CD4-positive, CD25-positive, alpha-beta regulatory T cell (primary cell): ENCODE data around the gene GLRX. TPM values are rescaled to one million over a fixed set of nuclear protein-coding genes. Genes with fewer than 3 reads are reported as not detected.
A peak's percentile ranks its signal among the peaks of the same experiment; 100 is the strongest.
"Not testable (repeated sequence)": the region's sequence is repeated elsewhere in the genome, so short reads cannot be mapped to it uniquely, and the experiment has no call there.

Source experiments
- ATAC-seq, 2 donors: fragments of 150-1000 bp; cut with Tn5 transposase; one replicate each; pipeline ENCODE4 v1.10.0; 2021; ENCODE audit warnings: low read depth in 2 of 2, moderate number of reproducible peaks in 2 of 2, moderate library complexity in 1 of 2
- DNase-seq, 3 donors: peaks; one replicate each; pipeline versions ENCODE4 v3.0.0 to v3.0.0-alpha.2; 2012 to 2022; ENCODE audit warnings: mixed read lengths in 1 of 3
- H3K27ac ChIP-seq: one replicate; pipeline ENCODE4 v1.7.0; 2013; ENCODE audit warnings: mild to moderate bottlenecking, low read length; ENCODE audit not compliant: insufficient read depth, poor library complexity, severe bottlenecking
- H3K27me3 ChIP-seq: one replicate; pipeline ENCODE4 v1.7.0; 2013; ENCODE audit warnings: low read length; ENCODE audit not compliant: control insufficient read depth, insufficient read depth
- H3K36me3 ChIP-seq: one replicate; pipeline ENCODE4 v1.7.0; 2013; ENCODE audit warnings: mild to moderate bottlenecking, low read length, moderate library complexity; ENCODE audit not compliant: control insufficient read depth, insufficient read depth
- H3K4me1 ChIP-seq: 2 replicates; pipeline ENCODE4 v1.7.0; 2013; ENCODE audit warnings: mild to moderate bottlenecking, low read length; ENCODE audit not compliant: insufficient read depth, control insufficient read depth, poor library complexity, severe bottlenecking
- H3K4me3 ChIP-seq: one replicate; pipeline ENCODE4 v1.7.0; 2013; ENCODE audit warnings: low read depth, mild to moderate bottlenecking, low read length, moderate library complexity
- H3K9me3 ChIP-seq, 2 experiments: 1 replicate in 1 of 2; 2 replicates in 1 of 2; pipeline ENCODE4 v1.7.0; 2013; ENCODE audit warnings: low read length in 2 of 2, mild to moderate bottlenecking in 1 of 2, moderate library complexity in 1 of 2; ENCODE audit not compliant: control insufficient read depth in 2 of 2
- H3K27ac Mint-ChIP-seq, 3 donors: one replicate each; pipeline ENCODE4 v1.8.0; 2020 to 2022; ENCODE audit warnings: mild to moderate bottlenecking in 3 of 3, mixed read lengths in 3 of 3, moderate library complexity in 2 of 3
- H3K27me3 Mint-ChIP-seq: one replicate; pipeline ENCODE4 v1.8.0; 2022; ENCODE audit warnings: mild to moderate bottlenecking, mixed read lengths
- H3K36me3 Mint-ChIP-seq: one replicate; pipeline ENCODE4 v1.8.0; 2020; ENCODE audit warnings: mixed read lengths
- H3K4me1 Mint-ChIP-seq, 4 donors: one replicate each; pipeline ENCODE4 v1.8.0; 2020 to 2022; ENCODE audit warnings: mixed read lengths in 4 of 4, mild to moderate bottlenecking in 1 of 4
- H3K4me3 Mint-ChIP-seq, 4 donors: one replicate each; pipeline ENCODE4 v1.8.0; 2020 to 2022; ENCODE audit warnings: mild to moderate bottlenecking in 4 of 4, mixed read lengths in 4 of 4, moderate library complexity in 3 of 4
- H3K9me3 Mint-ChIP-seq, 7 donors: one replicate each; pipeline ENCODE4 v1.8.0; 2020 to 2022; ENCODE audit warnings: mixed read lengths in 7 of 7, mild to moderate bottlenecking in 3 of 7, moderate library complexity in 2 of 7
- polyA plus RNA-seq, 4 donors: library from polyadenylated mRNA; unstranded; fragments of 300-500 nt; fragmentation: Illumina TruSeq; gene quantifications; one replicate each; pipeline ENCODE4 v1.2.3, GENCODE V29; 2021
- total RNA-seq: library from RNA; stranded (reverse); gene quantifications from one replicate; pipeline ENCODE4 v1.2.3, GENCODE V29; 2022

The GLRX gene
- total and polyA plus RNA-seq, 5 donors from 2014 or later = 82.9 to 399 (median 323) TPM

DNA sequence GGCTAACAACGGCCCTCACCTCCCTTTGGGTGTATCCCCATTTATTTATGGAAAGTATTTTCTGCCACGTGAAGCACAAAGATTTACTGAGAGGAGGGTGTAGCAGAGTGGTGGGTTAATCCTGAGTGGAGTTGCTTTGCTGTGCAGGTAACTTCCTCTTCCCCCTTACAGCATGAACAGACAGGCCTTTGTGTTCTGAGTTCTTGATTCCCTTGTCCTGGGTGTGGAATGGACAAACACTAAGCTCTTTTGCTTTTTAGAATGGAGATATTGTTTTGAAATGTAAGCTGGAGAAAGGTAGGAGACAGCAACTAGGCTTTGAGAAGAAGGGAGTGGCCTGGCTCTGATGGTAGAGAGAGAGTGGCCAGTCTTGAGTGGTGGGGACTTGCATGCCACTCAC is 17.1 kb upstream of the GLRX start:
- Mint-ChIP-seq H3K27me3 (peaks cover 4% of the 10 kb centered on the region), H3K4me1 (peaks cover 23 to 37% (median 26%) of the 10 kb centered on the region in 4 donors), H3K9me3 (no peaks in the 10 kb centered on the region), H3K4me3 (no peak overlapping the region), H3K36me3 (no peaks in the 10 kb centered on the region), H3K27ac (peak overlapping the region in 1 of 3 donors; percentile 43)
- no peak for DNase-seq
- no peaks in the 10 kb centered on the region for H3K36me3 ChIP-seq
- no peaks in the 10 kb centered on the region for H3K9me3 ChIP-seq
- no peak overlapping the region for H3K4me3 ChIP-seq
- H3K4me1 ChIP-seq = peaks cover 30% of the 10 kb centered on the region
- H3K27me3 ChIP-seq = no peaks in the 10 kb centered on the region
- H3K27ac ChIP-seq = no peak overlapping the region
- no peak for ATAC-seq

DNA sequence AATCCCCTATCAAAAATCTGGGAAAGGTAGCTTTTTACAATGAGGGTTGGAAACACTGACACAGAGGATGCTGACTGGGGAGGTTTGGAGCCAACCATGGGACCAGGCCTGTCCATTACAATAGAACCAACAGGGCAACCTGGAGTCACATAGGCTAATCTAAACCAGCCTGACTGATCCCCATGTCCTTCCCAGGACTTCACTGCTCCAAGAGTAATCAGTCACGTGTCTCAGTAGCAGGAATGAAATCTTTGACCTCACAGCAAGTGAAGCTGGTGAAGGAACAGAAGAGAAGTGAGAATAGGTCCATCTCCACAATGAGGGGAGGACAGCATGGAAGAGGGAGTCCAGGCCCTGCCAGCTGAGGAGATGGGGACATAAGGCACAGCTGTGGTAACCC is 16.0 kb upstream of the GLRX start:
- H3K4me1 ChIP-seq = peaks cover 38% of the 10 kb centered on the region
- DNase-seq (no peak), ATAC-seq (no peak)
- H3K36me3 ChIP-seq = no peaks in the 10 kb centered on the region
- Mint-ChIP-seq H3K36me3 (no peaks in the 10 kb centered on the region), H3K27me3 (peaks cover 4% of the 10 kb centered on the region), H3K4me3 (peak overlapping the region in 2 of 4 donors; percentile 16 to 38), H3K9me3 (no peaks in the 10 kb centered on the region), H3K4me1 (peaks cover 32 to 47% (median 36%) of the 10 kb centered on the region in 4 donors), H3K27ac (no peak overlapping the region)
- no peaks in the 10 kb centered on the region for H3K9me3 ChIP-seq
- no peak overlapping the region for H3K27ac ChIP-seq
- no peaks in the 10 kb centered on the region for H3K27me3 ChIP-seq
- no peak overlapping the region for H3K4me3 ChIP-seq

DNA sequence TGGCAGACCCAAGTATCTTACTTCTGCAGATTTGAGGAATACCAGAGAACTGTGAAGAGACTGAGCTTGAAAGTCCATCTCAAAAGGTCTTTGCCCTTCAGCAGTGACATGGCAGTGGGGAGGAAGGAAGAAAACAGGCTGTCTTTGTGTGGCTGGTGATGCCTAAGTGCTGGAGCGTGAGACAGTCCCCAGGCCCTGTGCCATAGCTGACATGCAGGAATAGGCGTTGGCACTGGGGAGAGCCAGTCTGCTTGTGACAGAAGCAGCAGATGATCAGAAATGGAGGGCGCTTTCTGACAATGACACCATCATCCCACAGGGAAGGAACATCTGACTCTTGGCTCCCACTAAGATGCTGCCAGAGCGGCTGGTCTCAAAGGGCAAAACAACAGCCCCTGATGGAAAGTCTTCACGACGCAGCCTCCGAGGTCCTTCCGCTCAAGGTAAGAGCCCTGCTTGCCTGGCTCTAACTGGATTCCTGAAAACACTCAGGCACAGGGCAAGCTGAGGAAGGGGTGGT is 15.5 kb upstream of the GLRX start:
- DNase-seq (no peak), ATAC-seq (no peak)
- H3K9me3 Mint-ChIP-seq = no peaks in the 10 kb centered on the region
- H3K36me3 Mint-ChIP-seq = no peaks in the 10 kb centered on the region
- peaks cover 30 to 47% (median 34%) of the 10 kb centered on the region in 4 donors for H3K4me1 Mint-ChIP-seq
- H3K9me3 ChIP-seq = no peaks in the 10 kb centered on the region
- H3K4me1 ChIP-seq = peaks cover 38% of the 10 kb centered on the region
- H3K36me3 ChIP-seq = no peaks in the 10 kb centered on the region
- H3K27me3 Mint-ChIP-seq = no peaks in the 10 kb centered on the region
- no peak overlapping the region for H3K27ac Mint-ChIP-seq
- H3K4me3 Mint-ChIP-seq = no peak overlapping the region
- H3K27me3 ChIP-seq = no peaks in the 10 kb centered on the region
- no peak overlapping the region for H3K4me3 ChIP-seq
- H3K27ac ChIP-seq = no peak overlapping the region

DNA sequence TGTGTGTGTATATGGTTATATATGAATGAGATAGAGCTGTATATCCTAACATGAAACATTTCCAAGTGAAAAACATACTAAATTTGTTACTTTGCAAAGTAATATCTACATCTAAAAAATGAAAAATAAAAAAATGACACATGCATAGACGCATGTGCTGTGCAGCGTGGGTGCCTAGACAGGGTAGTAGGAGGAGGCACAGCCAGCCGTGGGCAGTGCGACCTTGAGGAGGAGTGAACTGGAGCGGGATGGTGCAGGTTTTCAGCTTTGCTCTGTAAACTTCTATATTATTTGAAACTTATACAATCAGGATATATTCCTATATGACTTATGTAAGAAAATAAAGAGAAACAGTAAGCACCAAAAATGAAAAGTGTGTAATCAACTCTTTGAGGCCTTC is 15.0 kb upstream of the GLRX start:
- Histone ChIP-seq H3K27me3 (no peaks in the 10 kb centered on the region), H3K4me3 (no peak overlapping the region), H3K9me3 (no peaks in the 10 kb centered on the region), H3K27ac (no peak overlapping the region), H3K4me1 (peaks cover 38% of the 10 kb centered on the region), H3K36me3 (no peaks in the 10 kb centered on the region)
- H3K4me3 Mint-ChIP-seq = peak overlapping the region in 2 of 4 donors; percentile 31 to 88
- H3K4me1 Mint-ChIP-seq = peaks cover 29 to 48% (median 34%) of the 10 kb centered on the region in 4 donors
- H3K27ac Mint-ChIP-seq = peak overlapping the region; percentile 17 to 98 (median 65)
- no peaks in the 10 kb centered on the region for H3K9me3 Mint-ChIP-seq
- no peaks in the 10 kb centered on the region for H3K36me3 Mint-ChIP-seq
- no peak for ATAC-seq
- no peaks in the 10 kb centered on the region for H3K27me3 Mint-ChIP-seq
- DNase-seq = no peak

DNA sequence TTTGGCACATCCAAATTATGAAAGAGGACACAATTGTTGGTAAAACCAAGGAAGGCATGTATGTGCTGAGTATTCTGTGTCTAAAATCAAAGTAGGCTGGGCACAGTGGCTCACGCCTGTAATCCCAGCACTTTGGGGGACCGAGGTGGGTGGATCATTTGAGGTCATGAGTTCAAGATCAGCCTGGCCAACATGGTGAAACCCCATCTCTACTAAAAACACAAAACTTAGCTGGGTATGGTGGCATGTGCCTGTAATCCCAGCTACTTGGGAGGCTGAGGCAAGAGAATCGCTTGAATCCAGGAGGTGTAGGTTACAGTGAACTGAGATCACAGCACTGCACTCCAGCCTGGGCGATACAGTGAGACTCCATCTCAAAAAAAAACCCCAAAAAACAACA is 14.4 kb upstream of the GLRX start:
- H3K36me3 ChIP-seq, DNase-seq, H3K27me3 Mint-ChIP-seq, H3K27me3 ChIP-seq, H3K4me3 ChIP-seq, H3K9me3 Mint-ChIP-seq, ATAC-seq, H3K36me3 Mint-ChIP-seq, H3K9me3 ChIP-seq, H3K27ac ChIP-seq: not testable (repeated sequence)
- H3K4me1 Mint-ChIP-seq = peaks cover 28 to 53% (median 37%) of the 10 kb centered on the region in 4 donors
- peaks cover 39% of the 10 kb centered on the region for H3K4me1 ChIP-seq
- peak overlapping the region; percentile 33 to 98 (median 61) for H3K27ac Mint-ChIP-seq
- peak overlapping the region in 3 of 4 donors; percentile 58 to 88 (median 59) for H3K4me3 Mint-ChIP-seq

DNA sequence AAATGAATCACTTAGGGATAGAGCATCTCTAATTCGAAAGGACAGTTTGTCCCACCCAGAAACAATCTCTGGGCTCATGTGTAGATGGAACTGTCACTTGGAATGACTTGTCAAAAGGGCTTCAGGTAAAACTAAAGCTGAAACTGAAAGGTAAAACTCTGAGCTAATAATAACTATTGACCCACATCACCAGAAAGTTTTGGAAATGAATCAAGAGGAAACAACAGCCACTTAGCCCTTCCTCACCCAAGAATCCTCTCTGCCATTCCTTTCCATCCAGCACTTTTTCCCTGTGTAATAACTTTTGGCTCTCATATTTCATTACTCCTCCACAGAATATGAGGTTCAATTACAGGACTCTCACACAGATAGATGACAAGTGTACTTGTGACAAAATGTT is 14.0 kb upstream of the GLRX start:
- peak overlapping the region; percentile 75 for H3K27ac ChIP-seq
- no peaks in the 10 kb centered on the region for H3K27me3 ChIP-seq
- no peak for ATAC-seq
- peak overlapping the region; percentile 33 to 98 (median 91) for H3K27ac Mint-ChIP-seq
- H3K27me3 Mint-ChIP-seq = no peaks in the 10 kb centered on the region
- H3K9me3 Mint-ChIP-seq = no peaks in the 10 kb centered on the region
- DNase-seq = no peak
- H3K36me3 Mint-ChIP-seq = no peaks in the 10 kb centered on the region
- H3K4me1 ChIP-seq = peaks cover 39% of the 10 kb centered on the region
- H3K9me3 ChIP-seq = no peaks in the 10 kb centered on the region
- peaks cover 32 to 57% (median 39%) of the 10 kb centered on the region in 4 donors for H3K4me1 Mint-ChIP-seq
- peak overlapping the region; percentile 93 for H3K4me3 ChIP-seq
- peak overlapping the region; percentile 39 to 92 (median 88) for H3K4me3 Mint-ChIP-seq
- no peaks in the 10 kb centered on the region for H3K36me3 ChIP-seq

DNA sequence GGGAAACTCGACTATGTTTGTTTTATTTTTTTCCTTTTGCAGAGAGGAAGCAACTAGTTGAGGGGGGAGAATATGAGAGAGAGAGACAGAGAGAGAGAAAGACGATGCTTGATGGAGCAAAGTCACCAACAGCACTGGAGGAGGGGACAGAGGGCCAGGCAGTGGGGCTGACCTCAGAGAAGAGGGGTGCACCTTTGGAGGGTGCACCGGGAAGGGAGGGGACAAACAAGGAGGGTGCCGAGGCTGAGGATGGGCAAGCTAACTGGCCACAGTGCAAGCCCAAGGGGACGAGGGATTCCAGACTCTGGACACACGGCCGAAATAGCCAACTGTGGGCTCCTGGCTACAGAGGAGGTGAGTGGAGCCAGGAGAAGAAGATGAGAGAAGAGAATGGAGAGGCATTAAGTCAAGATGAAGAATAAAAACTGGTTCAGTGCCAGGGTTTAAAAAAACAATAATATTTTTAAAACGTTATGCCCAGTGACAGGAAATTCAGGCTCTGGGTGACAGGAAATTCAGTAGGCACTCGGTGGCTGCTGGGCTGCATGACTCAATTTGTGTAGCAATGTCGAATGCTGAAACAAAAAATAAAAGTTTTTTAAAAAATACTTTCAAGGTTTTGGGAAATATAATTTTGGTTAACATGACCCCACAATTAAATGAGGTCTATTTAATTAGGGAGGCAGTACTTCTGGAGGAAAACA is 13.3 kb upstream of the GLRX start:
- H3K4me3 ChIP-seq = peak overlapping the region; percentile 93
- peak overlapping the region; percentile 90 to 98 (median 91) for H3K27ac Mint-ChIP-seq
- H3K27ac ChIP-seq = peak overlapping the region; percentile 75
- H3K36me3 ChIP-seq = no peaks in the 10 kb centered on the region
- H3K27me3 Mint-ChIP-seq = no peaks in the 10 kb centered on the region
- H3K9me3 Mint-ChIP-seq = no peaks in the 10 kb centered on the region
- H3K4me3 Mint-ChIP-seq = peak overlapping the region; percentile 88 to 97 (median 90)
- no peaks in the 10 kb centered on the region for H3K9me3 ChIP-seq
- H3K27me3 ChIP-seq = no peaks in the 10 kb centered on the region
- peak; percentile 20 to 30 for ATAC-seq
- peaks cover 34 to 57% (median 40%) of the 10 kb centered on the region in 4 donors for H3K4me1 Mint-ChIP-seq
- no peak for DNase-seq
- H3K4me1 ChIP-seq = peaks cover 39% of the 10 kb centered on the region
- H3K36me3 Mint-ChIP-seq = no peaks in the 10 kb centered on the region

DNA sequence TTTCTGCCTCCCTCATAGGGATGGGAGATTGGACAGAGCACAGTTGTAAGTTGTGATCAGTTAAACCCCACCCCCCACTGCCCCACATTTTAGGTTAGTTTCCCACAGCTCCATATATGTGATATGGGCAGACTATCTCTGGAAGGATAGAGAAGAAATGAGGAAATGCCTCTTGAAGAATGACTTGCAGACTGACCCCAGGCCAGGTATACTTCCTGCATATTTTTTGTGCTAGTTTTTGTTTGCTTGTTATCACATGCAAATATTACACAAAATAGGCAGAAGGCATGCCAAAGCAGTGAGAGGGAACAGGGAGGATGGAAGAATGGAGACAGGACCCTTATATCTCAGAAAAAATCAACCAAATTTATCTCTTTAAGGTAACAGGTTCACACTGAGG is 10.1 kb upstream of the GLRX start:
- Mint-ChIP-seq H3K4me3 (peak overlapping the region; percentile 49 to 88 (median 62)), H3K4me1 (peaks cover 33 to 64% (median 39%) of the 10 kb centered on the region in 4 donors), H3K27ac (peak overlapping the region in 2 of 3 donors; percentile 68 to 88), H3K36me3 (no peaks in the 10 kb centered on the region), H3K9me3 (no peaks in the 10 kb centered on the region), H3K27me3 (no peaks in the 10 kb centered on the region)
- H3K4me3 ChIP-seq = no peak overlapping the region
- no peaks in the 10 kb centered on the region for H3K36me3 ChIP-seq
- H3K4me1 ChIP-seq = peaks cover 39% of the 10 kb centered on the region
- H3K27ac ChIP-seq = no peak overlapping the region
- no peaks in the 10 kb centered on the region for H3K9me3 ChIP-seq
- DNase-seq (no peak), ATAC-seq (no peak)
- no peaks in the 10 kb centered on the region for H3K27me3 ChIP-seq
